Tibial nerve (tissue), 3 donors: ENCODE measurements around the gene HBE1.

Source experiments
- POLR2A ChIP-seq, 2 donors: fragments of 450-650 bp; IDR thresholded peaks; one replicate each; pipeline ENCODE4 v1.6.1; 2017; ENCODE audit warnings: antibody characterized with exemption in 2 of 2, mild to moderate bottlenecking in 2 of 2, moderate library complexity in 2 of 2
- TF ChIP-seq, protein P1 (sequence below), 5 experiments: fragments of 200-600 bp in 3 of 5; fragments of 450-650 bp in 2 of 5; sonication (generic) in 3 of 5; IDR thresholded peaks; one replicate each; pipeline ENCODE4 v1.5.1; 2016 to 2019; ENCODE audit warnings: antibody characterized with exemption in 5 of 5, mild to moderate bottlenecking in 3 of 5, moderate library complexity in 2 of 5

DNA sequence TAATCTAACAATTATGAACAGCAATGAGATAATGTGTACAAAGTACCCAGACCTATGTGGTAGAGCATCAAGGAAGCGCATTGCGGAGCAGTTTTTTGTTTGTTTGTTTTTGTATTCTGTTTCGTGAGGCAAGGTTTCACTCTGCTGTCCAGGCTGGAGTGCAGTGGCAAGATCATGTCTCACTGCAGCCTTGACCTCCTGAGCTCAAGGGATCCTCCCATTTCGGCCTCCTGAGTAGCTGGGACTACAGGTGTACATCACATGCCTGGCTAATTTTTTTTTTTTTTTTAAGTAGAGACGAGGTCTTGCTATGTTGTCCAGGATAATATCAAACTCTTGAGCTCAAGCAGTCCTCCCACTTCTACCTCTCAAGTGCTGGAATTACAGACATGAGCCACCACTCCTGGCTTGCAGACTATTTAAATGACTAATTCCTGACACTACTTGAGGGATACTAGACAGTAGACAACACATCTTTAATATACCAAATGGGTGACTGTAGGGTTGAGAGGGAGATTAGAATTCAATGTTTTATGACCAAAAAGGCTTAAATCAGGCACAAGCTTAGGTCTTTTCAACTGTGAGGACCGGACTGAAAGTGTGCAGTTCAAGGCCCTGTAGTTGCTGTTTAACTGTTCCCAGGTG is 19.3 kb upstream of the HBE1 start:
- TF ChIP-seq, protein P1, sequence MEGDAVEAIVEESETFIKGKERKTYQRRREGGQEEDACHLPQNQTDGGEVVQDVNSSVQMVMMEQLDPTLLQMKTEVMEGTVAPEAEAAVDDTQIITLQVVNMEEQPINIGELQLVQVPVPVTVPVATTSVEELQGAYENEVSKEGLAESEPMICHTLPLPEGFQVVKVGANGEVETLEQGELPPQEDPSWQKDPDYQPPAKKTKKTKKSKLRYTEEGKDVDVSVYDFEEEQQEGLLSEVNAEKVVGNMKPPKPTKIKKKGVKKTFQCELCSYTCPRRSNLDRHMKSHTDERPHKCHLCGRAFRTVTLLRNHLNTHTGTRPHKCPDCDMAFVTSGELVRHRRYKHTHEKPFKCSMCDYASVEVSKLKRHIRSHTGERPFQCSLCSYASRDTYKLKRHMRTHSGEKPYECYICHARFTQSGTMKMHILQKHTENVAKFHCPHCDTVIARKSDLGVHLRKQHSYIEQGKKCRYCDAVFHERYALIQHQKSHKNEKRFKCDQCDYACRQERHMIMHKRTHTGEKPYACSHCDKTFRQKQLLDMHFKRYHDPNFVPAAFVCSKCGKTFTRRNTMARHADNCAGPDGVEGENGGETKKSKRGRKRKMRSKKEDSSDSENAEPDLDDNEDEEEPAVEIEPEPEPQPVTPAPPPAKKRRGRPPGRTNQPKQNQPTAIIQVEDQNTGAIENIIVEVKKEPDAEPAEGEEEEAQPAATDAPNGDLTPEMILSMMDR (IDR thresholded peaks at IDR 0.05) = no peak
- TF ChIP-seq POLR2A (IDR thresholded peaks at IDR 0.05) = no peak
